RWPE2 (cell line): Measurements from ENCODE around the gene GSN.

Experiments used
- ATAC-seq: fragments of 200-7000 bp; cut with Tn5 transposase; 3 replicates; pipeline ENCODE4 v1.9.1; 2021; ENCODE audit warnings: low read depth
- DNase-seq: peaks from one replicate; pipeline ENCODE4 v3.0.0-alpha.2; 2020; ENCODE audit warnings: low spot score
- H3K27ac ChIP-seq: fragments of 450-650 bp; 2 replicates; pipeline ENCODE4 v1.5.1; 2017; ENCODE audit warnings: mild to moderate bottlenecking; ENCODE audit not compliant: poor library complexity, severe bottlenecking
- H3K27me3 ChIP-seq: fragments of 250-450 bp; sonication (Bioruptor Pico); 2 replicates; pipeline ENCODE4 v1.5.1; 2021; ENCODE audit warnings: mild to moderate bottlenecking, moderate library complexity; ENCODE audit not compliant: insufficient read depth, poor library complexity, severe bottlenecking
- H3K36me3 ChIP-seq: fragments of 250-450 bp; sonication (Bioruptor Pico); 2 replicates; pipeline ENCODE4 v1.5.1; 2020; ENCODE audit warnings: low read depth, mild to moderate bottlenecking, moderate library complexity
- H3K4me1 ChIP-seq: fragments of 250-450 bp; sonication (Bioruptor Pico); 2 replicates; pipeline ENCODE4 v1.5.1; 2021; ENCODE audit warnings: mild to moderate bottlenecking, moderate library complexity; ENCODE audit not compliant: insufficient read depth, poor library complexity, severe bottlenecking
- H3K4me3 ChIP-seq: fragments of 250-450 bp; sonication (Bioruptor Pico); 2 replicates; pipeline ENCODE4 v1.5.1; 2021; ENCODE audit warnings: mild to moderate bottlenecking, moderate library complexity; ENCODE audit not compliant: severe bottlenecking
- H3K9me3 ChIP-seq: fragments of 250-450 bp; sonication (Bioruptor Pico); 2 replicates; pipeline ENCODE4 v1.5.1; 2021; ENCODE audit warnings: mild to moderate bottlenecking, moderate library complexity; ENCODE audit not compliant: severe bottlenecking
- TF ChIP-seq, protein P1 (sequence below): fragments of 450-650 bp; IDR thresholded peaks from one replicate; pipeline ENCODE4 v1.5.1; 2017; ENCODE audit warnings: mild to moderate bottlenecking, moderate library complexity; ENCODE audit not compliant: poor library complexity, severe bottlenecking

Gene GSN

DNA sequence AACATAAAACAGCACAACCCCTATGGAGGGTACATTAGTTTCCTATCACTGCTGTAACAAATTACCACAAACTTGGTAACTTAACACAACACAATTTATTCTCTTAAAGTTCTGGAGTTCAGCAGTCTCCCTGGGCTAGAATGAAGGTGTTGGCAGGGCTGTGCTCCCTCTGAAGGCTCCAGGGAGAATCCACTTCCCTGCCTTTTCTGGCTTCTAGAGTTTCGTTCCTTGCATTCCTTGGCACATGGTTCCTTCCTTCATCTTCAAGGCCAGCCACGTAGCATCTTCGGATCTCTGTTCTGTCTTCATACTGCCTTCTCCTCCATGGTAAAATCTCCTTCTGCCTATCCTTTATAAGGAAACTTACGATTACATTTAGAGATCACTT lies 25.0 kb upstream of the GSN start:
- H3K27ac ChIP-seq, result no peak overlapping the region
- no peaks in the 10 kb centered on the region for H3K27me3 ChIP-seq
- H3K36me3 ChIP-seq, result no peaks in the 10 kb centered on the region
- H3K4me3 ChIP-seq, result no peak overlapping the region
- no peaks in the 10 kb centered on the region for H3K9me3 ChIP-seq
- DNase-seq, result no peak
- ATAC-seq, result no peak
- H3K4me1 ChIP-seq, result peaks cover 7% of the 10 kb centered on the region
- TF ChIP-seq, protein P1, sequence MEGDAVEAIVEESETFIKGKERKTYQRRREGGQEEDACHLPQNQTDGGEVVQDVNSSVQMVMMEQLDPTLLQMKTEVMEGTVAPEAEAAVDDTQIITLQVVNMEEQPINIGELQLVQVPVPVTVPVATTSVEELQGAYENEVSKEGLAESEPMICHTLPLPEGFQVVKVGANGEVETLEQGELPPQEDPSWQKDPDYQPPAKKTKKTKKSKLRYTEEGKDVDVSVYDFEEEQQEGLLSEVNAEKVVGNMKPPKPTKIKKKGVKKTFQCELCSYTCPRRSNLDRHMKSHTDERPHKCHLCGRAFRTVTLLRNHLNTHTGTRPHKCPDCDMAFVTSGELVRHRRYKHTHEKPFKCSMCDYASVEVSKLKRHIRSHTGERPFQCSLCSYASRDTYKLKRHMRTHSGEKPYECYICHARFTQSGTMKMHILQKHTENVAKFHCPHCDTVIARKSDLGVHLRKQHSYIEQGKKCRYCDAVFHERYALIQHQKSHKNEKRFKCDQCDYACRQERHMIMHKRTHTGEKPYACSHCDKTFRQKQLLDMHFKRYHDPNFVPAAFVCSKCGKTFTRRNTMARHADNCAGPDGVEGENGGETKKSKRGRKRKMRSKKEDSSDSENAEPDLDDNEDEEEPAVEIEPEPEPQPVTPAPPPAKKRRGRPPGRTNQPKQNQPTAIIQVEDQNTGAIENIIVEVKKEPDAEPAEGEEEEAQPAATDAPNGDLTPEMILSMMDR, result no peak

DNA sequence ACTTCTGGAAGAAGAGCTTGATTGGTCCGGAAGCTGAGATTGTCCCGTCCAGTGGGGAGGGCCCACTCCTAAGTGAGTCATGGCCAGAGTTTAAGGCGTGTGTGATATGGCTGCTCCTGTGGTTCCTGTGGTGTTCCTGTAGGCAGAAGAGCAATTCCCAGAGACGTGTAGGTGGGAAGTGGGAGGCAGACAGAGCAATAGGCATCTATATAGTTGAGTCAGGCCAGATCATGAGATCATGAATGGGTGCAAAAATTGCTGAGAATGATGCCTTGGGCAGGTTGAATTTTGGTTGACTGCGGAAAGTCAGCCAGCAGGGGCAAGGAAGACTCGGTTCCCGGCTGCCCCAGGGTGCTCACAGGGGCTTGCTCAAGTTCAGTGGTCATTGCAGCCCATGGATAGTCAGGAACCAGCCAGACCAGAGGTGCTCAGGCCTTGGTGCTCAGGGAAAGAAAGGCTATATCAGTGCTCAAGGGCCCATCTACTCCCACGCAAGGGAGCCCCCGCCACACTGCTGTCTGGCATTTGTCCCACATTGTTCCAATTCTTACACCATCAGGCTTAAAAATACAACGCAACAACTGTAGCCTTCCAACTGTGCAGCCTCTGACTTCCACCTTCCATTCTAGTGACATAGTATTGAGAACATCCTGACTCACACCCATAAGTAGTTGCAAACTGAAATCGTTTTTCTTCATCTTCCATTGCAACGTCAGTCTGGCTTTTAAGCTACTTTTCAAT lies 21.0 kb upstream of the GSN start:
- H3K27ac ChIP-seq, result no peak overlapping the region

GRCh38 chr9:121249563-121249962 lies 18.4 kb upstream of the GSN start:
- H3K4me1 ChIP-seq, result no peaks in the 10 kb centered on the region
- no peaks in the 10 kb centered on the region for H3K9me3 ChIP-seq
- H3K36me3 ChIP-seq, result no peaks in the 10 kb centered on the region
- TF ChIP-seq, protein P1, result no peak
- ATAC-seq (no peak), DNase-seq (no peak)
- no peak overlapping the region for H3K4me3 ChIP-seq
- H3K27ac ChIP-seq, result no peak overlapping the region
- no peaks in the 10 kb centered on the region for H3K27me3 ChIP-seq

More for the DNA sequence above, 21.0 kb upstream of the GSN start:
- no peaks in the 10 kb centered on the region for H3K9me3 ChIP-seq
- DNase-seq (no peak), ATAC-seq (no peak)
- peaks cover 5% of the 10 kb centered on the region for H3K4me1 ChIP-seq
- H3K4me3 ChIP-seq, result no peak overlapping the region
- H3K36me3 ChIP-seq, result no peaks in the 10 kb centered on the region
- TF ChIP-seq, protein P1, result no peak
- no peaks in the 10 kb centered on the region for H3K27me3 ChIP-seq

GRCh38 chr9:121252104-121252851 lies 15.7 kb upstream of the GSN start:
- Histone ChIP-seq H3K36me3 (no peaks in the 10 kb centered on the region), H3K9me3 (no peaks in the 10 kb centered on the region), H3K4me1 (no peaks in the 10 kb centered on the region), H3K27ac (no peak overlapping the region), H3K27me3 (no peaks in the 10 kb centered on the region), H3K4me3 (no peak overlapping the region)
- ATAC-seq, result no peak
- TF ChIP-seq, protein P1, result no peak
- DNase-seq, result no peak

- DNase-seq (no peak), ATAC-seq (no peak)
- H3K4me1 ChIP-seq, result no peaks in the 10 kb centered on the region
- no peaks in the 10 kb centered on the region for H3K27me3 ChIP-seq
- H3K9me3 ChIP-seq, result no peaks in the 10 kb centered on the region
- no peak overlapping the region for H3K27ac ChIP-seq
- H3K36me3 ChIP-seq, result no peaks in the 10 kb centered on the region
- TF ChIP-seq, protein P1, result no peak
- no peak overlapping the region for H3K4me3 ChIP-seq
Measured at GRCh38 chr9:121253162-121253561, 14.8 kb upstream of the GSN start.
